ENCODE measurements around the gene PLA2G1B. TPM values are rescaled to one million over a fixed set of nuclear protein-coding genes. Genes with fewer than 3 reads are reported as not detected.
A peak's percentile ranks its signal among the peaks of the same experiment; 100 is the strongest.

PLA2G1B gene
- total and polyA plus RNA-seq, 2 of the 13 experiments (the other 11 are each of a cell fraction or from before 2014, with no cell fraction given): 0.33 to 1.4 TPM

DNA sequence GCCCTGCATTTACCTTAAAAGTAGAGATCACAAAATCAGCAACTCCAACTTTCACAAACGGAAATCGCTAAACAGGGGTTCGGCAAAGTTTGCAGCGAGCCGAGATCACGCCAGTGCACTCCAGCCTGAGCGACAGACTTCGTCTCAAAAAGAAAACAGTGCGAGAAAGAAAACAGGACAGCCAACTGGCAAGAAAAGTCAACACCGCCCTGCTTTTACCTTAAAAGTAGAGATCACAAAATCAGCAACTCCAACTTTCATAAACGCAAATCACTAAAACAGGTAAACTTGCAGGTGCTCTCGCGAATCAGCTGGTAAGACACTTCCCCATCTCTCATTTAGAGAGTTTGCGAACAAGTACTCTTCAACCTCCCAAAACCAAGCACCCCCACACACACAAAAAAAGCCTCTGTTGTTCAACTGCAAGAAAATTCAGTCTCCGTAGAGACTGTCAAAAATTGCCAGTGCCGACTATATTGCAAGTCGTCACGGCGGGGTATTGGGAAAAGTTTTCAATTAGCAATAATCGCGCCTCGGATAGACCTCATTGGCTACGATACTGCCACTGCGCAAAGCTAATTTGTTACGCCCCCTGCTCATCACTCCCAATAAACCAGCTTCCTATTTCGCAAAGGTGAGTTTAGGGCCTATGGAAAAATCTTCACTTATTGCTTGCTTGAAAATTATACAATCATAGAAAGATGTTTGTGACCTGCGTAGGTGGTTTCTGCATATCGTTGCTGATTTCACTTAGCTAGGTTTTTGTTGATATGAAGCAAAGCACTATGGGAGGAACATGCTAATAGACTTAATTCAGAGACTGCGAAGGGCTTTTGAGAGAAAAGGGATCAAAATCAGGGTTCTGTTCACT, 34.7 kb downstream of the PLA2G1B start, which contains the start of gene RNU4-1 (continued):
- TF ChIP-seq ZNF280D (CRISPR knock-in tag; IDR thresholded peaks at IDR 0.05): no peak
- peak; percentile 82; the same call in 1 of the 2 replicates for TF ChIP-seq ZNF33A (CRISPR knock-in tag; IDR thresholded peaks at IDR 0.05; ENCODE audit: borderline replicate concordance)
- TF ChIP-seq ZNF12 (CRISPR knock-in tag; IDR thresholded peaks at IDR 0.05): no peak
- no peak for TF ChIP-seq ZNF564 (CRISPR knock-in tag; IDR thresholded peaks at IDR 0.05)
- TF ChIP-seq, protein P1, sequence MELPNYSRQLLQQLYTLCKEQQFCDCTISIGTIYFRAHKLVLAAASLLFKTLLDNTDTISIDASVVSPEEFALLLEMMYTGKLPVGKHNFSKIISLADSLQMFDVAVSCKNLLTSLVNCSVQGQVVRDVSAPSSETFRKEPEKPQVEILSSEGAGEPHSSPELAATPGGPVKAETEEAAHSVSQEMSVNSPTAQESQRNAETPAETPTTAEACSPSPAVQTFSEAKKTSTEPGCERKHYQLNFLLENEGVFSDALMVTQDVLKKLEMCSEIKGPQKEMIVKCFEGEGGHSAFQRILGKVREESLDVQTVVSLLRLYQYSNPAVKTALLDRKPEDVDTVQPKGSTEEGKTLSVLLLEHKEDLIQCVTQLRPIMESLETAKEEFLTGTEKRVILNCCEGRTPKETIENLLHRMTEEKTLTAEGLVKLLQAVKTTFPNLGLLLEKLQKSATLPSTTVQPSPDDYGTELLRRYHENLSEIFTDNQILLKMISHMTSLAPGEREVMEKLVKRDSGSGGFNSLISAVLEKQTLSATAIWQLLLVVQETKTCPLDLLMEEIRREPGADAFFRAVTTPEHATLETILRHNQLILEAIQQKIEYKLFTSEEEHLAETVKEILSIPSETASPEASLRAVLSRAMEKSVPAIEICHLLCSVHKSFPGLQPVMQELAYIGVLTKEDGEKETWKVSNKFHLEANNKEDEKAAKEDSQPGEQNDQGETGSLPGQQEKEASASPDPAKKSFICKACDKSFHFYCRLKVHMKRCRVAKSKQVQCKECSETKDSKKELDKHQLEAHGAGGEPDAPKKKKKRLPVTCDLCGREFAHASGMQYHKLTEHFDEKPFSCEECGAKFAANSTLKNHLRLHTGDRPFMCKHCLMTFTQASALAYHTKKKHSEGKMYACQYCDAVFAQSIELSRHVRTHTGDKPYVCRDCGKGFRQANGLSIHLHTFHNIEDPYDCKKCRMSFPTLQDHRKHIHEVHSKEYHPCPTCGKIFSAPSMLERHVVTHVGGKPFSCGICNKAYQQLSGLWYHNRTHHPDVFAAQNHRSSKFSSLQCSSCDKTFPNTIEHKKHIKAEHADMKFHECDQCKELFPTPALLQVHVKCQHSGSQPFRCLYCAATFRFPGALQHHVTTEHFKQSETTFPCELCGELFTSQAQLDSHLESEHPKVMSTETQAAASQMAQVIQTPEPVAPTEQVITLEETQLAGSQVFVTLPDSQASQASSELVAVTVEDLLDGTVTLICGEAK (IDR thresholded peaks at IDR 0.05): no peak
- TF ChIP-seq, protein P1 (CRISPR knock-in tag; IDR thresholded peaks at IDR 0.05): no peak; the same call in 1 of the 2 replicates
- TF ChIP-seq MYPOP (CRISPR knock-in tag; IDR thresholded peaks at IDR 0.05): peak; percentile 63; the same call in 1 of the 2 replicates
- peak; percentile 58 for TF ChIP-seq SUZ12 (IDR thresholded peaks at IDR 0.05; ENCODE audit: low read depth, low read length)
- no peak for TF ChIP-seq ZNF446 (CRISPR knock-in tag; IDR thresholded peaks at IDR 0.05)
- TF ChIP-seq PAWR (CRISPR knock-in tag; IDR thresholded peaks at IDR 0.05; ENCODE audit: borderline replicate concordance): no peak
- TF ChIP-seq ZXDC (CRISPR knock-in tag; IDR thresholded peaks at IDR 0.05): no peak
